ENCODE data around the gene TP53BP2. TPM values are rescaled to one million over a fixed set of nuclear protein-coding genes. Genes with fewer than 3 reads are reported as not detected.
"Not testable (repeated sequence)": the region's sequence is repeated elsewhere in the genome, so short reads cannot be mapped to it uniquely, and the experiment has no call there.

Gene TP53BP2
- total RNA-seq, 1 donor from 2014 or later: 31.9 TPM

DNA sequence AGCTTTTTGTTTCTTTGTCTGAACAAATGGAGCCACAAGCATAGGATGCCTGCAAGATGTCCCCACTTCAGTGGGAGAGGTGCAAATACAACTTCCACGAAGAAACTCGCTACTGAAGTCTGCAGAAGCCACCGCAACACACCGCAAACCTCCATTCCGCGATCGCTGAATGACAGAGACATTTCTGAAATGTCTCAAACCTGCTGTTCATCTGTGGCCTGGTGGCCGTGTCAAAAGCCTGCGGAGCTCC lies 1.0 kb downstream of the TP53BP2 start:
- H3K27me3 ChIP-seq: no peaks in the 10 kb centered on the region
- no peaks in the 10 kb centered on the region for H3K36me3 ChIP-seq
- intact Hi-C loops (cut with DNase I): loop anchor here (5.0 kb wide), 1 partner anchor 137 kb away; no protein-coding TSS in a partner anchor
- H3K4me3 ChIP-seq: peak overlapping the region; percentile 64 to 100
- peaks cover 51% of the 10 kb centered on the region for H3K4me1 ChIP-seq
- H3K27ac ChIP-seq: peak overlapping the region; percentile 98
- no peak for DNase-seq (ENCODE audit: extremely low spot score in 2 of 2)
- TF ChIP-seq, protein P1, sequence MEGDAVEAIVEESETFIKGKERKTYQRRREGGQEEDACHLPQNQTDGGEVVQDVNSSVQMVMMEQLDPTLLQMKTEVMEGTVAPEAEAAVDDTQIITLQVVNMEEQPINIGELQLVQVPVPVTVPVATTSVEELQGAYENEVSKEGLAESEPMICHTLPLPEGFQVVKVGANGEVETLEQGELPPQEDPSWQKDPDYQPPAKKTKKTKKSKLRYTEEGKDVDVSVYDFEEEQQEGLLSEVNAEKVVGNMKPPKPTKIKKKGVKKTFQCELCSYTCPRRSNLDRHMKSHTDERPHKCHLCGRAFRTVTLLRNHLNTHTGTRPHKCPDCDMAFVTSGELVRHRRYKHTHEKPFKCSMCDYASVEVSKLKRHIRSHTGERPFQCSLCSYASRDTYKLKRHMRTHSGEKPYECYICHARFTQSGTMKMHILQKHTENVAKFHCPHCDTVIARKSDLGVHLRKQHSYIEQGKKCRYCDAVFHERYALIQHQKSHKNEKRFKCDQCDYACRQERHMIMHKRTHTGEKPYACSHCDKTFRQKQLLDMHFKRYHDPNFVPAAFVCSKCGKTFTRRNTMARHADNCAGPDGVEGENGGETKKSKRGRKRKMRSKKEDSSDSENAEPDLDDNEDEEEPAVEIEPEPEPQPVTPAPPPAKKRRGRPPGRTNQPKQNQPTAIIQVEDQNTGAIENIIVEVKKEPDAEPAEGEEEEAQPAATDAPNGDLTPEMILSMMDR (IDR thresholded peaks at IDR 0.05): no peak
- TF ChIP-seq POLR2AphosphoS5 (IDR thresholded peaks at IDR 0.05; ENCODE audit: insufficient read depth in 1 of 2, low read depth in 1 of 2): no peak
- no peak for TF ChIP-seq POLR2A (IDR thresholded peaks at IDR 0.05)
- no peaks in the 10 kb centered on the region for H3K9me3 ChIP-seq

DNA sequence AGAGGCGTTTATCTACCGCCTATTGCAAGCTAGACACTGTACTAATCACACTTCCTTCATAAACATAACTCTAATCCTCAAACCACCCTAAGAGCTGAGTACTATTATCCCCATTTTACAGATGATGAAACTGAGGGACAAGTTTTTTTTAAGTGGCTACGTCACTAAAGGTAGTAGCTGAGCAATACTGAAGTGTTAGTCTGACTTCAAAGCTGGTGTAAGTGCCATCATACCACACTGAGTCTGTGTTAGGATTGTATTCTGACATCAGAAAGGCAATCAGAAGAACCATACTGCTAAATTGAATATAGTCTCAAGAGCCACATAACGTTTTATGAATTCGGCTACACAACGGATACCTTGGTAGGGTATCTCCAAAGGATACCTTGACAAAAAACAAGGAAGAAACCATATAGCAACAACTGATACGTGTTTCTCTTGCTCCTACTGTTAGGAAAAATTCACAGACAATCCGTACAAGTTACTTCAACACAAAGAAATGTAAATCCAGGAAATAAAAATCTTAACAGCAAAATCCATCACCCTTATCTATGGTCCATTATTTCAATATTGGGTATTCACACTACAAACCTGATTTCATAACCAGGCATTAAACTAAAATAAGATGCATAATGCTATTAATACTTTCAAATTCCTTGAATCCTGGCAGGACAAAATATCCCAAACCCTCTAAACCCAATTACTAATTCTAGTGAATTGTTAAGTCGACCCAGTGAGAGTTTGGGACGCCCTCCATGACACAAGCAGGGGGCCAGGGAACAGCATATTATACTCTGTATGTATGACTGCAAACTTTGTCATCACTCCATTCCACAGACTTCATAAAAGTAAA lies 1.6 kb downstream of the TP53BP2 start:
- peaks cover 51% of the 10 kb centered on the region for H3K4me1 ChIP-seq
- H3K27ac ChIP-seq: peak overlapping the region; percentile 98
- intact Hi-C loops (cut with DNase I): no loop called here

DNA sequence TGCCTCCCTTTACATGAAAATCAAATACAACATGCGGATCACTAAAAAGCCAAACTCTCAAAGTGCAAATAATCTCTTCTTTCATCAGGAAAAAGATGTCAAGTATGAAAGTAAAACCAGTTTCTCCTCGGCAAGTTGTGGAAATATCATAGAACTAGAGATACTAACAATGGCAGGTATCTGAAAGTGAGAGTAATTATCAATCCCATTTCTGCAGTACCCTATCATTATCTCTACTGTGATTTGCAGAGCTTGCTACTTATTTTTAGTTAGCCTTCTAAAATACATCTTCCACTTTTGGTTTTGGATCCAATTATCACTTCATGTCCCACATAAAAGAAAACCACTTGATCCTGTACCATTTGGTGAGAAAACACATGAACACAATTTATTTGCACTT lies 3.0 kb downstream of the TP53BP2 start:
- no peaks in the 10 kb centered on the region for H3K36me3 ChIP-seq
- intact Hi-C loops (cut with DNase I): no loop called here
- DNase-seq (ENCODE audit: extremely low spot score in 2 of 2): no peak
- H3K9me3 ChIP-seq: no peaks in the 10 kb centered on the region
- H3K27ac ChIP-seq: no peak overlapping the region
- peaks cover 58% of the 10 kb centered on the region for H3K4me1 ChIP-seq
- H3K27me3 ChIP-seq: no peaks in the 10 kb centered on the region
- TF ChIP-seq, protein P1 (IDR thresholded peaks at IDR 0.05): no peak
- TF ChIP-seq POLR2A (IDR thresholded peaks at IDR 0.05) (no peak), POLR2AphosphoS5 (IDR thresholded peaks at IDR 0.05; ENCODE audit: insufficient read depth in 1 of 2, low read depth in 1 of 2) (no peak)
- H3K4me3 ChIP-seq: no peak overlapping the region

More for the DNA sequence above, 1.6 kb downstream of the TP53BP2 start:
- DNase-seq (ENCODE audit: extremely low spot score in 2 of 2): no peak
- Histone ChIP-seq H3K4me3 (peak overlapping the region; percentile 64 to 100), H3K27me3 (no peaks in the 10 kb centered on the region), H3K9me3 (no peaks in the 10 kb centered on the region), H3K36me3 (no peaks in the 10 kb centered on the region)
- TF ChIP-seq, protein P1 (IDR thresholded peaks at IDR 0.05): no peak
- TF ChIP-seq POLR2AphosphoS5 (IDR thresholded peaks at IDR 0.05; ENCODE audit: insufficient read depth in 1 of 2, low read depth in 1 of 2): no peak
- TF ChIP-seq POLR2A (IDR thresholded peaks at IDR 0.05): no peak

DNA sequence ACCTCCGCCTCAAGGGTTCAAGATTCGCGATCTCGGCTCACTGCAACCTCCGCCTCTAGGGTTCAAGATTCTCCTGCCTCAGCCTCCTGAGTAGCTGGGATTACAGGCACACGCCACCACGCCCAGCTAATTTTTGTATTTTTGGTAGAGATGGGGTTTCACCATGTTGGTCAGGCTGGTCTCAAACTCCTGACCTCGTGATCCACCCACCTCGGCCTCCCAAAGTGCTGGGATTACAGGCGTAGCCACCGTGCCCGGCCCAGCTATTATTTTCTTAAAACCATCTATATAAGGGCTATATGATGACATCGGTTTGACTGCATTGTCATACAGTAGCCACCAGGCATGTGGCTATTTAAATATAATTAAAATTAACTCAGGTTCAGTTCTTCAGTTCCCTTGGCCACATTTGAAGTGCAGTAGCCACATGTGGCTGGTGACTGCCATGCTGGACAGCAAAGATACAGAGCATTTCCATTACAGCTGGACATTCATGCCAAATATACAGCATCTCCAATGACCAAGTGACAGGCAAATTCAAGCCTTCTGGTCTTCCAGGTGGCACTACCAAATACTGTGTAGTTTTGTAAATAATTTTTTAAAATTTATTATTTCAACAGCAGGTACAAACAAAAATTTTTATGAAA lies 3.6 kb downstream of the TP53BP2 start:
- H3K4me3 ChIP-seq; H3K9me3 ChIP-seq; H3K27me3 ChIP-seq; DNase-seq (ENCODE audit: extremely low spot score in 2 of 2); H3K36me3 ChIP-seq; H3K27ac ChIP-seq; intact Hi-C loops (cut with DNase I): not testable (repeated sequence)
- H3K4me1 ChIP-seq: peaks cover 63% of the 10 kb centered on the region

DNA sequence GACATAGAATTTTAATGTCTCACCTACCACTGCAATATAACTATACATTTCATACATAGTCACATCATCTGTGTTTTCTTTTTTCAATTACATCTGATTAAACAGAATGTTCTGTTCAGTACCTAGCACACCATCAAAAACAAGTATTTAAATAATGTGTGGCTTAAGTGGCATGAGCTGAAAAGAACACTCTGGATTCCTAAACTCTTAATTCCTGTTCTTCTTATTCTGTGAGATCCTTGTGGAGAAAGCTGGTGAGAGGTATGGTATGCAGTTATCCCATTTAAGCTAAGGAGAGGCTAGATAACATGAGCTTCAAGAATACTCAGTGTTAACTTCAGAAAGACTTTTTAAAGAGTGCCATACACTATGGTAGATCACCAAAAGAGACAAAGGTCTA lies 5.5 kb downstream of the TP53BP2 start:
- TF ChIP-seq POLR2A (IDR thresholded peaks at IDR 0.05) (no peak), POLR2AphosphoS5 (IDR thresholded peaks at IDR 0.05; ENCODE audit: insufficient read depth in 1 of 2, low read depth in 1 of 2) (no peak)
- TF ChIP-seq, protein P1 (IDR thresholded peaks at IDR 0.05): no peak
- DNase-seq (ENCODE audit: extremely low spot score in 2 of 2): no peak
- H3K4me3 ChIP-seq: no peak overlapping the region
- H3K27ac ChIP-seq: no peak overlapping the region
- no peaks in the 10 kb centered on the region for H3K9me3 ChIP-seq
- intact Hi-C loops (cut with DNase I): no loop called here
- peaks cover 73% of the 10 kb centered on the region for H3K4me1 ChIP-seq
- H3K36me3 ChIP-seq: no peaks in the 10 kb centered on the region
- H3K27me3 ChIP-seq: no peaks in the 10 kb centered on the region
